ENCODE measurements around the gene SMARCC1. TPM values are rescaled to one million over a fixed set of nuclear protein-coding genes. Genes with fewer than 3 reads are reported as not detected.

The SMARCC1 gene
- total and polyA plus RNA-seq, 2 of the 4 experiments (the other 2 are of a cell fraction), result 18.6 to 39.6 TPM

DNA sequence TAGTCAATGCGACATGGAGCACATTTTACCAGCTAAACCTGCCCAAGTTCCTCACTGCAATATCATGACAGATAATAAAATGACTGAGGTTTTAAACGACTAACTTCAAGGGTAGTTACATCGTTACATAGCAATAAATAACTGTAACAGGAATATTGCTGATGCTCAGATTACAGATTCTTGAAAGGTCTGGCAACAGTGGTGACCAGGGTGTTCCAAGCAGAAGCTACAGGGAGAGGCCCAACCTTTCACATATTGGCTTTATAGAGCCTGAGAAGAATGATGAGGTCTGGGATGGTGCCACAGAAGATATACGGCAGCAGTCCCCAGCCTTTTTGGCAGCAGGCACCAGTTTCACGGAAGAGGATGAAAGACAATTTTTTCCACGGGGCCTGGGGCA, 151.9 kb downstream of the SMARCC1 start:
- H3K4ac ChIP-seq (ENCODE audit: low read depth, low read length), result no peak overlapping the region
- H2AK9ac ChIP-seq (replicated peaks; ENCODE audit: low read depth, low read length, poor library complexity), result no peak overlapping the region
- no peak for ATAC-seq (ENCODE audit: low read depth)
- BruUV-seq (replicated peaks), result no TSS peak
- H2BK5ac ChIP-seq (ENCODE audit: low read depth, low read length, poor library complexity, severe bottlenecking), result no peak overlapping the region
- TF ChIP-seq, protein P1, sequence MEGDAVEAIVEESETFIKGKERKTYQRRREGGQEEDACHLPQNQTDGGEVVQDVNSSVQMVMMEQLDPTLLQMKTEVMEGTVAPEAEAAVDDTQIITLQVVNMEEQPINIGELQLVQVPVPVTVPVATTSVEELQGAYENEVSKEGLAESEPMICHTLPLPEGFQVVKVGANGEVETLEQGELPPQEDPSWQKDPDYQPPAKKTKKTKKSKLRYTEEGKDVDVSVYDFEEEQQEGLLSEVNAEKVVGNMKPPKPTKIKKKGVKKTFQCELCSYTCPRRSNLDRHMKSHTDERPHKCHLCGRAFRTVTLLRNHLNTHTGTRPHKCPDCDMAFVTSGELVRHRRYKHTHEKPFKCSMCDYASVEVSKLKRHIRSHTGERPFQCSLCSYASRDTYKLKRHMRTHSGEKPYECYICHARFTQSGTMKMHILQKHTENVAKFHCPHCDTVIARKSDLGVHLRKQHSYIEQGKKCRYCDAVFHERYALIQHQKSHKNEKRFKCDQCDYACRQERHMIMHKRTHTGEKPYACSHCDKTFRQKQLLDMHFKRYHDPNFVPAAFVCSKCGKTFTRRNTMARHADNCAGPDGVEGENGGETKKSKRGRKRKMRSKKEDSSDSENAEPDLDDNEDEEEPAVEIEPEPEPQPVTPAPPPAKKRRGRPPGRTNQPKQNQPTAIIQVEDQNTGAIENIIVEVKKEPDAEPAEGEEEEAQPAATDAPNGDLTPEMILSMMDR (conservative IDR thresholded peaks at IDR 0.05; ENCODE audit: low read depth, low read length), result no peak
- TF ChIP-seq MXI1 (IDR thresholded peaks at IDR 0.05; ENCODE audit: borderline replicate concordance, low read depth, low read length), result no peak
- TF ChIP-seq MAFK (IDR thresholded peaks at IDR 0.05; ENCODE audit: low read depth, low read length), result no peak
- TF ChIP-seq NFE2L2 (IDR thresholded peaks at IDR 0.05; ENCODE audit: low read depth, low read length), result no peak
- TF ChIP-seq, protein P2, sequence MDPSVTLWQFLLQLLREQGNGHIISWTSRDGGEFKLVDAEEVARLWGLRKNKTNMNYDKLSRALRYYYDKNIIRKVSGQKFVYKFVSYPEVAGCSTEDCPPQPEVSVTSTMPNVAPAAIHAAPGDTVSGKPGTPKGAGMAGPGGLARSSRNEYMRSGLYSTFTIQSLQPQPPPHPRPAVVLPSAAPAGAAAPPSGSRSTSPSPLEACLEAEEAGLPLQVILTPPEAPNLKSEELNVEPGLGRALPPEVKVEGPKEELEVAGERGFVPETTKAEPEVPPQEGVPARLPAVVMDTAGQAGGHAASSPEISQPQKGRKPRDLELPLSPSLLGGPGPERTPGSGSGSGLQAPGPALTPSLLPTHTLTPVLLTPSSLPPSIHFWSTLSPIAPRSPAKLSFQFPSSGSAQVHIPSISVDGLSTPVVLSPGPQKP (IDR thresholded peaks at IDR 0.05; ENCODE audit: borderline replicate concordance, low read depth, low read length), result no peak
- no peak for TF ChIP-seq CEBPB (IDR thresholded peaks at IDR 0.05; ENCODE audit: low read depth, low read length)
- no peak for TF ChIP-seq FOS (IDR thresholded peaks at IDR 0.05; ENCODE audit: low read depth, low read length)
- TF ChIP-seq, protein P3, sequence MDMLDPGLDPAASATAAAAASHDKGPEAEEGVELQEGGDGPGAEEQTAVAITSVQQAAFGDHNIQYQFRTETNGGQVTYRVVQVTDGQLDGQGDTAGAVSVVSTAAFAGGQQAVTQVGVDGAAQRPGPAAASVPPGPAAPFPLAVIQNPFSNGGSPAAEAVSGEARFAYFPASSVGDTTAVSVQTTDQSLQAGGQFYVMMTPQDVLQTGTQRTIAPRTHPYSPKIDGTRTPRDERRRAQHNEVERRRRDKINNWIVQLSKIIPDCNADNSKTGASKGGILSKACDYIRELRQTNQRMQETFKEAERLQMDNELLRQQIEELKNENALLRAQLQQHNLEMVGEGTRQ (IDR thresholded peaks at IDR 0.05; ENCODE audit: low read depth, low read length), result no peak
- no peak for TF ChIP-seq POLR2A (IDR thresholded peaks at IDR 0.05; ENCODE audit: low read depth, low read length)
- no peak for TF ChIP-seq SMC3 (IDR thresholded peaks at IDR 0.05; ENCODE audit: low read depth, low read length)
- TF ChIP-seq RCOR1 (IDR thresholded peaks at IDR 0.05; ENCODE audit: insufficient replicate concordance, low read length), result no peak
- TF ChIP-seq RAD21 (IDR thresholded peaks at IDR 0.05; ENCODE audit: low read length), result no peak
- TF ChIP-seq RFX5 (IDR thresholded peaks at IDR 0.05; ENCODE audit: low read depth, low read length), result no peak
- TF ChIP-seq CHD1 (IDR thresholded peaks at IDR 0.05; ENCODE audit: low read depth, low read length), result no peak
- no peak for TF ChIP-seq MAZ (IDR thresholded peaks at IDR 0.05; ENCODE audit: borderline replicate concordance, low read depth, low read length)
- TF ChIP-seq BHLHE40 (IDR thresholded peaks at IDR 0.05; ENCODE audit: low read depth, low read length), result no peak
- no peaks in the 10 kb centered on the region for H3K27me3 ChIP-seq (ENCODE audit: control insufficient read depth, insufficient read depth, low read length)
- no peak overlapping the region for H3K56ac ChIP-seq (ENCODE audit: extremely low read depth, insufficient read depth, low read length)
- ChIA-PET POLR2A (ENCODE audit: unreplicated experiment) (no interaction called here), CTCF (no interaction called here)
- intact Hi-C loops (cut with micrococcal nuclease) (loop anchor here (10.0 kb wide), 1 partner anchor 75 kb away; no protein-coding TSS in a partner anchor), dilution Hi-C loops (cut with HindIII; ENCODE audit: low sequenced_read_pairs, unreplicated experiment) (no loop called here), in situ Hi-C loops (cut with MboI; ENCODE audit: low sequenced_read_pairs) (no loop called here)
- H2BK15ac ChIP-seq (ENCODE audit: low read depth, low read length), result no peak overlapping the region
- no peak overlapping the region for H3K4me3 ChIP-seq (ENCODE audit: insufficient read depth, low read depth, low read length)
- H4K8ac ChIP-seq (ENCODE audit: low read depth in 2 of 2, low read length in 2 of 2), result no peak overlapping the region
- H4K5ac ChIP-seq (ENCODE audit: low read depth, low read length), result no peak overlapping the region
- H3K27ac ChIP-seq (ENCODE audit: insufficient read depth, low read length), result no peak overlapping the region
- no peak overlapping the region for H3K14ac ChIP-seq (replicated peaks; ENCODE audit: low read depth, low read length)
- H2AFZ ChIP-seq (replicated peaks; ENCODE audit: low read length, poor library complexity), result no peak overlapping the region
- DNase-seq, result no peak
- H4K91ac ChIP-seq (ENCODE audit: insufficient read depth, low read depth, low read length), result no peak overlapping the region
- H3K9me3 ChIP-seq (ENCODE audit: control insufficient read depth, insufficient read depth, low read length), result no peaks in the 10 kb centered on the region
- no peak overlapping the region for H2BK20ac ChIP-seq (ENCODE audit: low read depth, low read length)
- no peaks in the 10 kb centered on the region for H3K4me1 ChIP-seq (ENCODE audit: control insufficient read depth, insufficient read depth, low read length)
- no peak overlapping the region for H3K4me2 ChIP-seq (ENCODE audit: low read depth, low read length)
- no CpG with 5 or more reads among the region's 6 CpGs for WGBS, 2 experiments (ENCODE audit: extremely low coverage in 2 of 2, insufficient read length in 1 of 2)
- no peak overlapping the region for H2AK5ac ChIP-seq (ENCODE audit: low read depth, low read length)
- 0 out of 2 replicates have a peak, but pooled peaks cover 4% of the 10 kb centered on the region for H3K9me1 ChIP-seq (ENCODE audit: insufficient read depth, low read length)
- H2BK120ac ChIP-seq (ENCODE audit: low read depth, low read length), result no peak overlapping the region
- H3K18ac ChIP-seq (ENCODE audit: low read depth, low read length), result no peak overlapping the region
- H3K9ac ChIP-seq (ENCODE audit: low read depth, low read length), result no peak overlapping the region
- H3K23ac ChIP-seq (ENCODE audit: low read depth, low read length), result no peak overlapping the region
- H3K36me3 ChIP-seq (ENCODE audit: control insufficient read depth, insufficient read depth, low read length), result peaks cover 38% of the 10 kb centered on the region
- H4K20me1 ChIP-seq (ENCODE audit: insufficient read depth, low read length), result no peaks in the 10 kb centered on the region; the same call in 1 of the 2 replicates
- H3K79me1 ChIP-seq (ENCODE audit: low read depth in 1 of 2, low read length in 2 of 2), result peaks cover 5 to 8% of the 10 kb centered on the region in 2 experiments; a peak in 1 of 4 replicates
